Testis (tissue), 2 donors: Measurements from ENCODE around the gene KRTAP10-1.

Source experiments
- POLR2A ChIP-seq: fragments of 450-650 bp; IDR thresholded peaks from one replicate; pipeline ENCODE4 v1.6.1; 2017; ENCODE audit warnings: antibody characterized with exemption, mild to moderate bottlenecking, moderate library complexity
- TF ChIP-seq, protein P1 (sequence below), 3 experiments: fragments of 450-650 bp in 2 of 3; fragments of 200-600 bp in 1 of 3; sonication (generic) in 1 of 3; IDR thresholded peaks; one replicate each; pipeline ENCODE4 v1.5.1; 2016 to 2019; ENCODE audit warnings: antibody characterized with exemption in 3 of 3, mild to moderate bottlenecking in 2 of 3, moderate library complexity in 1 of 3

DNA sequence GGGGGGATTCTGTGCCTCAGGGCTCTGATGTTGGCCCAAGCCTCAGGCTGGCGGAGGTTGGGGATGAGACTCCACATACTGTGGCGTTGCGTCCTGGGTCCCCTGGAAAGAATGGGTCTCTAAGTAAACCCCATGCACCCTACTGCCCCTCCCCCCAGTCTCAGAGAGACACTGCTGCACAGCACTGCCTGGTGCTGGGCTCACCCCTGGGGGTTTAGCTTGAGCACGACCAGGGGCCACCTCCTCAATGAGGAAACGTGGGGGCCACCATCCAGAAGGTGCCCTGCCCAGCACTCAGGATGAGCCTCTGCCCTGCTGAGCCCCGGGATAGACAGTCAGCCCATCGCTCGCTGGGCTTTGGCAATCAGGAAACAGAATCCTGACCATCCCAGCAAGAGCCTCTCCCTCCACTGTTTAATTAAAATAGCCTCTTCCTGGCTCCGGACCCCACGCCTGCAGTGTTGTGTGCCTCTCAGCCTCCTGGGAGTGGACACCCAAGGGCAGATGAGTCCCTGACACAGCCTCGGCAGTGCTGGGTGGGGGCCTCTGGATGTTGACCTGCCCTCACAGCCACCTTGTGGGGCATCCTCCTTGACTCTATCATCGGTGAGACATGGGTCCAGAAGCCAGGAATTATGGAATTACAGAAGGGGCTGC is 30.0 kb upstream of the KRTAP10-1 start:
- TF ChIP-seq POLR2A, result no peak
- TF ChIP-seq, protein P1, sequence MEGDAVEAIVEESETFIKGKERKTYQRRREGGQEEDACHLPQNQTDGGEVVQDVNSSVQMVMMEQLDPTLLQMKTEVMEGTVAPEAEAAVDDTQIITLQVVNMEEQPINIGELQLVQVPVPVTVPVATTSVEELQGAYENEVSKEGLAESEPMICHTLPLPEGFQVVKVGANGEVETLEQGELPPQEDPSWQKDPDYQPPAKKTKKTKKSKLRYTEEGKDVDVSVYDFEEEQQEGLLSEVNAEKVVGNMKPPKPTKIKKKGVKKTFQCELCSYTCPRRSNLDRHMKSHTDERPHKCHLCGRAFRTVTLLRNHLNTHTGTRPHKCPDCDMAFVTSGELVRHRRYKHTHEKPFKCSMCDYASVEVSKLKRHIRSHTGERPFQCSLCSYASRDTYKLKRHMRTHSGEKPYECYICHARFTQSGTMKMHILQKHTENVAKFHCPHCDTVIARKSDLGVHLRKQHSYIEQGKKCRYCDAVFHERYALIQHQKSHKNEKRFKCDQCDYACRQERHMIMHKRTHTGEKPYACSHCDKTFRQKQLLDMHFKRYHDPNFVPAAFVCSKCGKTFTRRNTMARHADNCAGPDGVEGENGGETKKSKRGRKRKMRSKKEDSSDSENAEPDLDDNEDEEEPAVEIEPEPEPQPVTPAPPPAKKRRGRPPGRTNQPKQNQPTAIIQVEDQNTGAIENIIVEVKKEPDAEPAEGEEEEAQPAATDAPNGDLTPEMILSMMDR (IDR thresholded peaks at IDR 0.05), result no peak
